ENCODE data around the gene ABI3BP.
A peak's percentile ranks its signal among the peaks of the same experiment; 100 is the strongest.

Gene ABI3BP

GRCh38 chr3:100715176-100715575 is 278.0 kb downstream of the ABI3BP start:
- DNase-seq = no peak

- DNase-seq = peak; percentile 89
Observed at GRCh38 chr3:100710261-100710968, 282.8 kb downstream of the ABI3BP start.

- DNase-seq = peak; percentile 36
Observed at GRCh38 chr3:100709842-100710260, 283.4 kb downstream of the ABI3BP start.

- peak; percentile 97 for DNase-seq
Observed at GRCh38 chr3:100708989-100709841, 284.0 kb downstream of the ABI3BP start, which contains the start of gene TFG. TFG (plus strand) TSS chr3:100709494; CDS start chr3:100713686, 4,192 bp downstream.

GRCh38 chr3:100708644-100708988 is 284.6 kb downstream of the ABI3BP start:
- DNase-seq = no peak

- DNase-seq = no peak
Observed at GRCh38 chr3:100706365-100706764, 286.9 kb downstream of the ABI3BP start.

GRCh38 chr3:100703865-100704264 is 289.4 kb downstream of the ABI3BP start:
- DNase-seq = no peak

GRCh38 chr3:100702980-100703345 is 290.3 kb downstream of the ABI3BP start:
- no peak for DNase-seq

GRCh38 chr3:100702082-100702979 is 290.9 kb downstream of the ABI3BP start:
- DNase-seq = no peak

GRCh38 chr3:100700708-100701107 is 292.5 kb downstream of the ABI3BP start:
- DNase-seq = no peak
